IPS-NIHi7 (cell line): ENCODE measurements around the gene SLC66A2.
"Not testable (repeated sequence)": the region's sequence is repeated elsewhere in the genome, so short reads cannot be mapped to it uniquely, and the experiment has no call there.

ENCODE experiments used
- DNase-seq: peaks from one replicate; pipeline ENCODE4 v3.0.0; 2012; ENCODE audit warnings: mixed read lengths; ENCODE audit errors: extremely low spot score

Gene SLC66A2

GRCh38 chr18:79868811-79869541, 82.5 kb downstream of the SLC66A2 start:
- no peak for DNase-seq

GRCh38 chr18:79868168-79868784, 83.2 kb downstream of the SLC66A2 start:
- no peak for DNase-seq

GRCh38 chr18:79867666-79868065, 83.8 kb downstream of the SLC66A2 start:
- DNase-seq: no peak

GRCh38 chr18:79866889-79867574, 84.4 kb downstream of the SLC66A2 start:
- no peak for DNase-seq

GRCh38 chr18:79865951-79866350, 85.5 kb downstream of the SLC66A2 start:
- DNase-seq: not testable (repeated sequence)

- DNase-seq: not testable (repeated sequence)
Measured at GRCh38 chr18:79864955-79865354, 86.5 kb downstream of the SLC66A2 start.

GRCh38 chr18:79864006-79864725, 87.3 kb downstream of the SLC66A2 start:
- DNase-seq: peak; percentile 8

GRCh38 chr18:79863161-79864005, 88.1 kb downstream of the SLC66A2 start:
- peak; percentile 7 for DNase-seq

GRCh38 chr18:79862562-79862961, 88.9 kb downstream of the SLC66A2 start:
- no peak for DNase-seq

- DNase-seq: no peak
Measured at GRCh38 chr18:79861687-79862086, 89.8 kb downstream of the SLC66A2 start.

- no peak for DNase-seq
Measured at GRCh38 chr18:79859314-79859713, 92.1 kb downstream of the SLC66A2 start.

GRCh38 chr18:79857082-79857671, 94.3 kb downstream of the SLC66A2 start:
- DNase-seq: peak; percentile 53

- peak; percentile 82 for DNase-seq
Measured at GRCh38 chr18:79856119-79857007, 95.1 kb downstream of the SLC66A2 start.

- peak; percentile 9 for DNase-seq
Measured at GRCh38 chr18:79855147-79855933, 96.1 kb downstream of the SLC66A2 start.

- DNase-seq: peak; percentile 11
Measured at GRCh38 chr18:79853993-79854364, 97.5 kb downstream of the SLC66A2 start.

GRCh38 chr18:79853303-79853992, 98.0 kb downstream of the SLC66A2 start:
- DNase-seq: peak; percentile 7

- DNase-seq: peak; percentile 9
Measured at GRCh38 chr18:79852561-79853302, 98.7 kb downstream of the SLC66A2 start.
